ENCODE data around the gene CERS1.

DNA sequence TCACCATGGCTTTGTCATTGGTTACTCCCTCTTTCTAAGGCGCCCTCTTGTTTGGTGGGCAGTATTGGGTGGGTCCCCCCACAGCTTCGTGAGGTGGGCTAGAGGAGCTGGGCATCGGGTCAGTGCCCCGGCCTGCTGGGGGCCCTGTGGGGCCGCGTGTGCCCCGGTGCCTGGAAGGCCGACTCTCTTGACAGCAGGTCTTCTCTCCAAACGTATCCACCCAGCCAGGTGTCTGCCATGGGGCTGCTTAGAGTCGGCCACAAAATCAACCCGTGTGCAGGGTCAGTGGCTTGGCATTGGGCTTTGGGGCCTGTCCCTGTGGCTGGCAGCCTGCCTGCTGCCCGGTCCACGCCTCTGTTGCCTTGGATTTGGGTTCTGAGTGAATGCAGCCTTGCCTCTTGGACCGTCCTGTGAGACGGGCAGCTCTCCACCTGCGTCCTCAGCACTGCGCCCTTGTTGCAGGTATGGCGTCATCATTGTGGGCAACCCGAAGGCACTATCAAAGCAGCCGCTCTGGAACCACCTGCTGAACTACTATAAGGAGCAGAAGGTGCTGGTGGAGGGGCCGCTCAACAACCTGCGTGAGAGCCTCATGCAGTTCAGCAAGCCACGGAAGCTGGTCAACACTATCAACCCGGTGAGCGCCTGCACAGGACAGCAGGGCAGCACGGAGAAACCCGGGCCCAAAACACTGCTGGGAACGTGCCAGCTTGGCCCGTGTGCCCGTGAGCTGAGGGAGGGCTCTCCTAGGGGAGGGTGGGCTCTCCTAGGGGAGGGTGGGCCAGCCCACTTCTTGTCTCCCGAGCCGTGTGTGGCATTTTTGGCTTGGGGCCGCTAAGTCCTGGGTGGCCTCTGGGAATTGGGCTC lies 32.7 kb downstream of the CERS1 start:
- no peak for TF ChIP-seq ZNF174 (tag by site-specific recombination; IDR thresholded peaks at IDR 0.05)
- TF ChIP-seq ZNF529 (tag by site-specific recombination; IDR thresholded peaks at IDR 0.05; ENCODE audit: insufficient replicate concordance) = no peak
- TF ChIP-seq ZNF24 (tag by site-specific recombination; IDR thresholded peaks at IDR 0.05) = no peak
- TF ChIP-seq, protein P1, sequence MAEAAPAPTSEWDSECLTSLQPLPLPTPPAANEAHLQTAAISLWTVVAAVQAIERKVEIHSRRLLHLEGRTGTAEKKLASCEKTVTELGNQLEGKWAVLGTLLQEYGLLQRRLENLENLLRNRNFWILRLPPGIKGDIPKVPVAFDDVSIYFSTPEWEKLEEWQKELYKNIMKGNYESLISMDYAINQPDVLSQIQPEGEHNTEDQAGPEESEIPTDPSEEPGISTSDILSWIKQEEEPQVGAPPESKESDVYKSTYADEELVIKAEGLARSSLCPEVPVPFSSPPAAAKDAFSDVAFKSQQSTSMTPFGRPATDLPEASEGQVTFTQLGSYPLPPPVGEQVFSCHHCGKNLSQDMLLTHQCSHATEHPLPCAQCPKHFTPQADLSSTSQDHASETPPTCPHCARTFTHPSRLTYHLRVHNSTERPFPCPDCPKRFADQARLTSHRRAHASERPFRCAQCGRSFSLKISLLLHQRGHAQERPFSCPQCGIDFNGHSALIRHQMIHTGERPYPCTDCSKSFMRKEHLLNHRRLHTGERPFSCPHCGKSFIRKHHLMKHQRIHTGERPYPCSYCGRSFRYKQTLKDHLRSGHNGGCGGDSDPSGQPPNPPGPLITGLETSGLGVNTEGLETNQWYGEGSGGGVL (tag by site-specific recombination; IDR thresholded peaks at IDR 0.05) = no peak
- TF ChIP-seq YY1 (tag by site-specific recombination; IDR thresholded peaks at IDR 0.05) = no peak
- TF ChIP-seq, protein P2, sequence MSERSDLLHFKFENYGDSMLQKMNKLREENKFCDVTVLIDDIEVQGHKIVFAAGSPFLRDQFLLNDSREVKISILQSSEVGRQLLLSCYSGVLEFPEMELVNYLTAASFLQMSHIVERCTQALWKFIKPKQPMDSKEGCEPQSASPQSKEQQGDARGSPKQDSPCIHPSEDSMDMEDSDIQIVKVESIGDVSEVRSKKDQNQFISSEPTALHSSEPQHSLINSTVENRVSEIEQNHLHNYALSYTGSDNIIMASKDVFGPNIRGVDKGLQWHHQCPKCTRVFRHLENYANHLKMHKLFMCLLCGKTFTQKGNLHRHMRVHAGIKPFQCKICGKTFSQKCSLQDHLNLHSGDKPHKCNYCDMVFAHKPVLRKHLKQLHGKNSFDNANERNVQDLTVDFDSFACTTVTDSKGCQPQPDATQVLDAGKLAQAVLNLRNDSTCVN (tag by site-specific recombination; optimal IDR thresholded peaks at IDR 0.05) = no peak
- TF ChIP-seq, protein P3, sequence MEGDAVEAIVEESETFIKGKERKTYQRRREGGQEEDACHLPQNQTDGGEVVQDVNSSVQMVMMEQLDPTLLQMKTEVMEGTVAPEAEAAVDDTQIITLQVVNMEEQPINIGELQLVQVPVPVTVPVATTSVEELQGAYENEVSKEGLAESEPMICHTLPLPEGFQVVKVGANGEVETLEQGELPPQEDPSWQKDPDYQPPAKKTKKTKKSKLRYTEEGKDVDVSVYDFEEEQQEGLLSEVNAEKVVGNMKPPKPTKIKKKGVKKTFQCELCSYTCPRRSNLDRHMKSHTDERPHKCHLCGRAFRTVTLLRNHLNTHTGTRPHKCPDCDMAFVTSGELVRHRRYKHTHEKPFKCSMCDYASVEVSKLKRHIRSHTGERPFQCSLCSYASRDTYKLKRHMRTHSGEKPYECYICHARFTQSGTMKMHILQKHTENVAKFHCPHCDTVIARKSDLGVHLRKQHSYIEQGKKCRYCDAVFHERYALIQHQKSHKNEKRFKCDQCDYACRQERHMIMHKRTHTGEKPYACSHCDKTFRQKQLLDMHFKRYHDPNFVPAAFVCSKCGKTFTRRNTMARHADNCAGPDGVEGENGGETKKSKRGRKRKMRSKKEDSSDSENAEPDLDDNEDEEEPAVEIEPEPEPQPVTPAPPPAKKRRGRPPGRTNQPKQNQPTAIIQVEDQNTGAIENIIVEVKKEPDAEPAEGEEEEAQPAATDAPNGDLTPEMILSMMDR (tag by site-specific recombination; IDR thresholded peaks at IDR 0.05) = no peak

Measured in HEK293 (cell line).